Prostate gland (tissue), 2 donors: ENCODE results near the gene TM9SF4. TPM values are rescaled to one million over a fixed set of nuclear protein-coding genes. Genes with fewer than 3 reads are reported as not detected.

Experiments
- DNase-seq: peaks from one replicate; pipeline ENCODE4 v3.0.0-alpha.2; 2019; ENCODE audit warnings: low spot score
- H3K27ac ChIP-seq, 2 donors: fragments of 200-600 bp; sonication (generic); 2 replicates each; pipeline ENCODE4 v1.5.1; 2017 to 2019
- H3K27me3 ChIP-seq: fragments of 200-600 bp; sonication (generic); replicated peaks from 2 replicates; pipeline ENCODE4 v1.5.1; 2019; ENCODE audit not compliant: insufficient read depth
- H3K36me3 ChIP-seq, 2 donors: fragments of 200-600 bp; sonication (generic); 1 replicate in 1 of 2; 2 replicates in 1 of 2; pipeline versions ENCODE4 v1.5.1 to v1.8.1; 2017 to 2019
- H3K4me1 ChIP-seq: fragments of 200-600 bp; sonication (generic); replicated peaks from 2 replicates; pipeline ENCODE4 v1.5.1; 2019
- H3K4me3 ChIP-seq, 2 donors: fragments of 200-600 bp; sonication (generic); 2 replicates each; pipeline ENCODE4 v1.5.1; 2017 to 2019
- H3K9me3 ChIP-seq: fragments of 200-600 bp; sonication (generic); 2 replicates; pipeline ENCODE4 v1.5.1; 2017
- POLR2A ChIP-seq: fragments of 450-650 bp; IDR thresholded peaks from one replicate; pipeline ENCODE4 v1.6.1; 2016; ENCODE audit warnings: antibody characterized with exemption, mild to moderate bottlenecking
- POLR2AphosphoS5 ChIP-seq: sonication (generic); formaldehyde crosslinking; IDR thresholded peaks from one replicate; pipeline ENCODE4 v1.6.1; 2017; ENCODE audit warnings: antibody characterized with exemption
- WGBS: methylation state at CpG from one replicate; pipeline ENCODE4 v1.1.5; 2018; 5-methylcytosine and 5-hydroxymethylcytosine counted together
- intact Hi-C: fragments of 100-400 bp; cut with DNase I; formaldehyde crosslinking; loops from one replicate; pipeline ENCODE4 v1.14.2; 2022
- total RNA-seq, 2 donors: library from RNA; depleted of rRNA; stranded (reverse); fragments of >200 nt; gene quantifications; one replicate each; pipeline ENCODE4 v1.1.0, GENCODE V29; 2016
- TF ChIP-seq, protein P1 (sequence below), 4 experiments: fragments of 200-600 bp in 2 of 4; fragments of 450-650 bp in 2 of 4; sonication (generic) in 2 of 4; IDR thresholded peaks; 1 replicate in 3 of 4; 2 replicates in 1 of 4; pipeline ENCODE4 v1.5.1; 2016 to 2019; ENCODE audit warnings: antibody characterized with exemption in 4 of 4, mild to moderate bottlenecking in 2 of 4, moderate library complexity in 2 of 4

TM9SF4 gene
- total RNA-seq, 2 donors from 2014 or later = 44.7 to 62.9 TPM

DNA sequence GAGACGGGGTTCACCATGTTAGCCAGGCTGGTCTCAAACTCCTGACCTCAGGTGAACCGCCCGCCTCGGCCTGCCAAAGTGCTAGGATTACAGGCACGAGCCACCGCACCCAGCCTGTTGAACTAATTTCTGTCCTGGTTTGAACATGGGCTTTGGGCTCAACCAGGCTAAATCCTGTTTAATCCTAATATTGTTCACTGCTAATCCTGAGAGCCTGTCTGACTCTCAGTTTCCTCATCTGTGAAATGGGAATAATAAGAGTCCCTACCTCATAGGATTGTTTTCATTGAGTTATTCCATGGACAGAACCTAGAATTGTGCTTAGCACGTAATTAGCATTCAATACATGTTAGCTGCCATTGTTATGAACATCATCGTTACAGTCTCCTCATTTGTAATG, 17.4 kb downstream of the TM9SF4 start:
- no peak overlapping the region for H3K4me3 ChIP-seq
- intact Hi-C loops = no loop called here
- no peaks in the 10 kb centered on the region for H3K4me1 ChIP-seq
- no peaks in the 10 kb centered on the region for H3K36me3 ChIP-seq
- DNase-seq = no peak
- TF ChIP-seq, protein P1, sequence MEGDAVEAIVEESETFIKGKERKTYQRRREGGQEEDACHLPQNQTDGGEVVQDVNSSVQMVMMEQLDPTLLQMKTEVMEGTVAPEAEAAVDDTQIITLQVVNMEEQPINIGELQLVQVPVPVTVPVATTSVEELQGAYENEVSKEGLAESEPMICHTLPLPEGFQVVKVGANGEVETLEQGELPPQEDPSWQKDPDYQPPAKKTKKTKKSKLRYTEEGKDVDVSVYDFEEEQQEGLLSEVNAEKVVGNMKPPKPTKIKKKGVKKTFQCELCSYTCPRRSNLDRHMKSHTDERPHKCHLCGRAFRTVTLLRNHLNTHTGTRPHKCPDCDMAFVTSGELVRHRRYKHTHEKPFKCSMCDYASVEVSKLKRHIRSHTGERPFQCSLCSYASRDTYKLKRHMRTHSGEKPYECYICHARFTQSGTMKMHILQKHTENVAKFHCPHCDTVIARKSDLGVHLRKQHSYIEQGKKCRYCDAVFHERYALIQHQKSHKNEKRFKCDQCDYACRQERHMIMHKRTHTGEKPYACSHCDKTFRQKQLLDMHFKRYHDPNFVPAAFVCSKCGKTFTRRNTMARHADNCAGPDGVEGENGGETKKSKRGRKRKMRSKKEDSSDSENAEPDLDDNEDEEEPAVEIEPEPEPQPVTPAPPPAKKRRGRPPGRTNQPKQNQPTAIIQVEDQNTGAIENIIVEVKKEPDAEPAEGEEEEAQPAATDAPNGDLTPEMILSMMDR (IDR thresholded peaks at IDR 0.05) = no peak
- TF ChIP-seq POLR2AphosphoS5 (no peak), POLR2A (no peak)
- H3K27ac ChIP-seq = no peak overlapping the region
- 87% methylated on average over 8 of the region's 8 CpGs for WGBS
- no peaks in the 10 kb centered on the region for H3K27me3 ChIP-seq
- H3K9me3 ChIP-seq = no peaks in the 10 kb centered on the region

DNA sequence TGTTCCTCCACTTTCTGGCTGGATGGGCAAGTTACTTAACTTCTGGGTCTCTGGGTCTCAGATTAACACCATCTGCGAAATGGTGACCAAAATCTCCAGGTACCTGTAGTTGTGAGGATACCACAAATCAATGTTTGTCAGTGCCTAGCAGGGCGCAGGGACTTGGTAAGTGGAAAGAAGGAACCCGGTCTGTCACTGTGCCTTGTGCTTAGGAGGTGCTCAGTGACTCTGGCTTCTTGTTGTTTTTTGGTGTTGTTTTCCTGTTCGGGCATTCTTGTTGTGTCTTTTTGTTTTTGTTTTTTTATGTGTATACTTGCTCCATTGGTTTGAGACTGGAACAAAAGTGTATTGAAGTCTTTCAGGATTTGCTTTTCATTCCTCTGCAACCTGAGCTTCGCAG, 17.8 kb downstream of the TM9SF4 start:
- intact Hi-C loops = no loop called here
- no peak for DNase-seq
- Histone ChIP-seq H3K4me1 (no peaks in the 10 kb centered on the region), H3K27ac (no peak overlapping the region), H3K36me3 (no peaks in the 10 kb centered on the region), H3K4me3 (no peak overlapping the region), H3K9me3 (no peaks in the 10 kb centered on the region), H3K27me3 (no peaks in the 10 kb centered on the region)
- WGBS = 94% methylated on average over 5 of the region's 5 CpGs
- TF ChIP-seq, protein P1 (IDR thresholded peaks at IDR 0.05) = no peak
- TF ChIP-seq POLR2AphosphoS5 (no peak), POLR2A (no peak)

DNA sequence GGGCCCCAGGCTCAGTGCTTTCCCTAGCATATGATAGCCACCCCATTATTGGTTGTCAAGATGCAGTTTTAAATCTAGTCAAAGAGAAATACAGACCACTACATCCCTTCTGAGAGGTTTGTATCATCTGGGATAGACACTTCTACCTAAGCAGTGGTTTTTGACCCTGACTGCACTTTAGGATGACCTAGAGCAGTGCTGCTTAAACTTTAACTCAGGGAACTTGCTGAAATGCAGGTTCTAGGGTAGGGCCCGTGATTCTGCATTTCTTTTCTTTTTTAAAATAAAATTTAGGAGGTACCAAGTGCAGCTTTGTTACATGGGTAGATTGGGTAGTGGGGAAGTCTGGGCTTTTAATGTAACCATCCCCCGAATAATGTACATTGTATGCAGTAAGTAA, 18.7 kb downstream of the TM9SF4 start:
- no peak overlapping the region for H3K27ac ChIP-seq
- H3K4me1 ChIP-seq = no peaks in the 10 kb centered on the region
- no peaks in the 10 kb centered on the region for H3K9me3 ChIP-seq
- no peaks in the 10 kb centered on the region for H3K27me3 ChIP-seq
- H3K36me3 ChIP-seq = no peaks in the 10 kb centered on the region
- no peak overlapping the region for H3K4me3 ChIP-seq
- DNase-seq = no peak
- intact Hi-C loops = no loop called here
- 90% methylated on average over 2 of the region's 2 CpGs for WGBS
- TF ChIP-seq, protein P1 (IDR thresholded peaks at IDR 0.05) = no peak
- no peak for TF ChIP-seq POLR2A
- TF ChIP-seq POLR2AphosphoS5 = no peak

DNA sequence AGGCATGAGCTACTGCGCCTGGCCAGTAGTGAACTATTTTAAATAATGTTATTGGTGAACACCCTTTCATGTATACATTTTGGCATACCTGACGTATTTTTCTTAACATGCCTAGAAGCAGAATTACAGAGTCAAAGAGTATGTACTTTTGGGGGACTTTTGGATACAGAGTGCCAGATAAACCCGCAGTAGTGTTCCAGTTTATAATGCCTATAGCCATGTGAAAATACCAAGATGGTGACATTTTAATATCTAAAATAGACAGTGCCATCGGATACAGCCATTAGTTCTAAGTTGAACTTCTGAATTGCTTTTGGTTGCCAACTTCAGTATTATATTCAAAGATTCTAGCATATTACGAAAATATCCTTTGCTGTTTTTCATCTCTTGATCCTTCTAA, 20.3 kb downstream of the TM9SF4 start:
- intact Hi-C loops = no loop called here

DNA sequence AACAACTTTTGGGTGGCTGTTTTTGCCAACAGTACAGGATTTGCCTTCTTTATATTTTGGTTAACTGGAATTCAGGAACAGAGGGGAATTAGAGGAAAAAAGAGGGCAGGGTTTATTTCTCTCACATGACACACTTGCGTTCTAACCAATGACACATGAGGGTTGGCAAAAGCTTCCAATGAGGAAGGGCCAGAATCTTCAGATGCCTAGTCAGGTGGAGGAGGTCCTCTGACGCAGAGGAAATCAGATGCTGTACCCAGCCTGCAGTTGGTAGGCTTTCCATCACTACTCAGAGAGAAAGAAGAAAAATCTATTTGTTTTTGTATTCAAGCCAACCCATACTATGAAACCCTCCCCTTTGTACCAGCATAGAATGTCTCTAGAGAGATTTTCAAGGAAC, 20.8 kb downstream of the TM9SF4 start:
- Histone ChIP-seq H3K27me3 (no peaks in the 10 kb centered on the region), H3K27ac (no peak overlapping the region), H3K4me1 (no peaks in the 10 kb centered on the region), H3K9me3 (no peaks in the 10 kb centered on the region), H3K4me3 (no peak overlapping the region), H3K36me3 (no peaks in the 10 kb centered on the region)
- 50% methylated on average over 2 of the region's 2 CpGs for WGBS
- DNase-seq = no peak
- intact Hi-C loops = no loop called here
- TF ChIP-seq, protein P1 (IDR thresholded peaks at IDR 0.05) = no peak
- no peak for TF ChIP-seq POLR2AphosphoS5

More for the DNA sequence above, 20.3 kb downstream of the TM9SF4 start:
- no peaks in the 10 kb centered on the region for H3K4me1 ChIP-seq
- no peaks in the 10 kb centered on the region for H3K9me3 ChIP-seq
- no peak overlapping the region for H3K27ac ChIP-seq
- DNase-seq = no peak
- WGBS = 93% methylated on average over 5 of the region's 5 CpGs
- H3K27me3 ChIP-seq = no peaks in the 10 kb centered on the region
- no peak overlapping the region for H3K4me3 ChIP-seq
- TF ChIP-seq POLR2AphosphoS5 (no peak), POLR2A (no peak)
- TF ChIP-seq, protein P1 (IDR thresholded peaks at IDR 0.05) = no peak
- no peaks in the 10 kb centered on the region for H3K36me3 ChIP-seq
